Measurements from ENCODE around the gene SPINK2.
A peak's percentile ranks its signal among the peaks of the same experiment; 100 is the strongest.

SPINK2 gene

GRCh38 chr4:56799161-56799759 is 22.2 kb downstream of the SPINK2 start:
- no peak for TF ChIP-seq CTCF (IDR thresholded peaks at IDR 0.05)
- H3K27ac ChIP-seq: no peak overlapping the region
- no peaks in the 10 kb centered on the region for H3K36me3 ChIP-seq
- no peaks in the 10 kb centered on the region for H3K27me3 ChIP-seq
- H3K9me3 ChIP-seq: no peaks in the 10 kb centered on the region
- H3K4me1 ChIP-seq (ENCODE audit: control insufficient read depth in 1 of 2, insufficient read depth in 1 of 2, low read depth in 1 of 2, low read length in 1 of 2): peaks cover 6 to 10% of the 10 kb centered on the region in 2 experiments
- peak overlapping the region; percentile 55 to 65 for H3K4me3 ChIP-seq (ENCODE audit: low read depth in 1 of 2, low read length in 1 of 2)

- H3K4me1 ChIP-seq (ENCODE audit: control insufficient read depth in 1 of 2, insufficient read depth in 1 of 2, low read depth in 1 of 2, low read length in 1 of 2): peaks cover 6 to 10% of the 10 kb centered on the region in 2 experiments
- TF ChIP-seq CTCF (IDR thresholded peaks at IDR 0.05): no peak
- H3K36me3 ChIP-seq: no peaks in the 10 kb centered on the region
- H3K27ac ChIP-seq: no peak overlapping the region
- no peaks in the 10 kb centered on the region for H3K9me3 ChIP-seq
- no peak overlapping the region for H3K4me3 ChIP-seq (ENCODE audit: low read depth in 1 of 2, low read length in 1 of 2)
- H3K27me3 ChIP-seq: no peaks in the 10 kb centered on the region
These were observed 25.3 kb downstream of the SPINK2 start for GRCh38 chr4:56796211-56796610.

- Histone ChIP-seq H3K27me3 (no peaks in the 10 kb centered on the region), H3K27ac (no peak overlapping the region), H3K9me3 (no peaks in the 10 kb centered on the region), H3K4me3 (ENCODE audit: low read depth in 1 of 2, low read length in 1 of 2) (no peak overlapping the region), H3K4me1 (ENCODE audit: control insufficient read depth in 1 of 2, insufficient read depth in 1 of 2, low read depth in 1 of 2, low read length in 1 of 2) (no peaks in the 10 kb centered on the region), H3K36me3 (no peaks in the 10 kb centered on the region)
- TF ChIP-seq CTCF (IDR thresholded peaks at IDR 0.05): no peak
These were observed 30.2 kb downstream of the SPINK2 start for GRCh38 chr4:56791316-56791715.

GRCh38 chr4:56790691-56791091 is 30.8 kb downstream of the SPINK2 start:
- Histone ChIP-seq H3K4me3 (ENCODE audit: low read depth in 1 of 2, low read length in 1 of 2) (no peak overlapping the region), H3K4me1 (ENCODE audit: control insufficient read depth in 1 of 2, insufficient read depth in 1 of 2, low read depth in 1 of 2, low read length in 1 of 2) (no peaks in the 10 kb centered on the region), H3K9me3 (no peaks in the 10 kb centered on the region), H3K27ac (no peak overlapping the region), H3K36me3 (no peaks in the 10 kb centered on the region), H3K27me3 (no peaks in the 10 kb centered on the region)
- no peak for TF ChIP-seq CTCF (IDR thresholded peaks at IDR 0.05)

GRCh38 chr4:56788081-56788480 is 33.4 kb downstream of the SPINK2 start:
- Histone ChIP-seq H3K9me3 (no peaks in the 10 kb centered on the region), H3K27ac (no peak overlapping the region), H3K27me3 (no peaks in the 10 kb centered on the region), H3K36me3 (no peaks in the 10 kb centered on the region), H3K4me1 (ENCODE audit: control insufficient read depth in 1 of 2, insufficient read depth in 1 of 2, low read depth in 1 of 2, low read length in 1 of 2) (no peaks in the 10 kb centered on the region), H3K4me3 (ENCODE audit: low read depth in 1 of 2, low read length in 1 of 2) (no peak overlapping the region)
- TF ChIP-seq CTCF (IDR thresholded peaks at IDR 0.05): no peak

Data from neutrophil (primary cell).